Neuronal stem cell (in vitro differentiated cells): ENCODE results near the gene COL12A1.

Experiments used
- DNase-seq: peaks from one replicate; pipeline ENCODE4 v3.0.0-alpha.2; 2013; ENCODE audit warnings: low spot score
- H2AFZ ChIP-seq: one replicate; pipeline ENCODE4 v1.6.1; 2013; ENCODE audit warnings: mild to moderate bottlenecking, low read length, inconsistent platforms
- H2AK5ac ChIP-seq: 2 replicates; pipeline ENCODE4 v1.6.1; 2013; ENCODE audit warnings: low read depth, mild to moderate bottlenecking, inconsistent platforms, low read length, moderate library complexity, mixed read lengths
- H2BK120ac ChIP-seq: 2 replicates; pipeline ENCODE4 v1.6.1; 2013; ENCODE audit warnings: low read depth, mild to moderate bottlenecking, inconsistent platforms, low read length, moderate library complexity, mixed read lengths
- H2BK12ac ChIP-seq: one replicate; pipeline ENCODE4 v1.6.1; 2013; ENCODE audit warnings: low read length, inconsistent platforms
- H2BK15ac ChIP-seq: 2 replicates; pipeline ENCODE4 v1.6.1; 2013; ENCODE audit warnings: mild to moderate bottlenecking, low read length, inconsistent platforms, mixed read lengths
- H2BK5ac ChIP-seq: one replicate; pipeline ENCODE4 v1.6.1; 2013; ENCODE audit warnings: inconsistent platforms, mild to moderate bottlenecking, low read length, moderate library complexity
- H3K14ac ChIP-seq: one replicate; pipeline ENCODE4 v1.6.1; 2013; ENCODE audit warnings: low read length, inconsistent platforms
- H3K18ac ChIP-seq: 2 replicates; pipeline ENCODE4 v1.6.1; 2013; ENCODE audit warnings: low read length, inconsistent platforms
- H3K23ac ChIP-seq: 2 replicates; pipeline ENCODE4 v1.6.1; 2013; ENCODE audit warnings: low read depth, mild to moderate bottlenecking, mixed read lengths, low read length, inconsistent platforms; ENCODE audit not compliant: poor library complexity
- H3K27ac ChIP-seq: replicated peaks from 3 replicates; pipeline ENCODE4 v1.5.1; 2013; ENCODE audit warnings: low read length, inconsistent platforms
- H3K27me3 ChIP-seq, 3 experiments: 2 replicates each; pipeline ENCODE4 v1.6.1; 2013; ENCODE audit warnings: low read length in 3 of 3, mild to moderate bottlenecking in 2 of 3, inconsistent platforms in 1 of 3, low read depth in 1 of 3, mixed read lengths in 1 of 3, moderate library complexity in 1 of 3; ENCODE audit not compliant: control insufficient read depth in 3 of 3, insufficient read depth in 3 of 3
- H3K36me3 ChIP-seq, 2 donors: replicated peaks in 1 of 2; 2 replicates each; pipeline ENCODE4 v1.6.1; 2013; ENCODE audit warnings: low read length in 2 of 2; ENCODE audit not compliant: control insufficient read depth in 2 of 2, insufficient read depth in 2 of 2
- H3K4ac ChIP-seq: 2 replicates; pipeline ENCODE4 v1.6.1; 2013; ENCODE audit warnings: inconsistent platforms, mild to moderate bottlenecking, low read length, moderate library complexity
- H3K4me1 ChIP-seq, 2 donors: 1 replicate in 1 of 2; 2 replicates in 1 of 2; pipeline ENCODE4 v1.6.1; 2013; ENCODE audit warnings: low read length in 2 of 2, low read depth in 1 of 2; ENCODE audit not compliant: control insufficient read depth in 2 of 2, insufficient read depth in 1 of 2
- H3K4me2 ChIP-seq: one replicate; pipeline ENCODE4 v1.6.1; 2013; ENCODE audit warnings: mild to moderate bottlenecking, low read length, inconsistent platforms; ENCODE audit not compliant: insufficient read depth, poor library complexity, severe bottlenecking
- H3K4me3 ChIP-seq, 2 donors: 2 replicates each; pipeline ENCODE4 v1.5.1; 2013; ENCODE audit warnings: low read length in 2 of 2, mild to moderate bottlenecking in 2 of 2, inconsistent platforms in 1 of 2, moderate library complexity in 1 of 2
- H3K79me1 ChIP-seq: one replicate; pipeline ENCODE4 v1.6.1; 2013; ENCODE audit warnings: low read depth, mild to moderate bottlenecking, inconsistent platforms, low read length, moderate library complexity
- H3K9ac ChIP-seq: one replicate; pipeline ENCODE4 v1.6.1; 2013; ENCODE audit warnings: mild to moderate bottlenecking, low read depth, low read length, inconsistent platforms; ENCODE audit not compliant: poor library complexity
- H3K9me3 ChIP-seq, 2 donors: replicated peaks in 1 of 2; 2 replicates each; pipeline versions ENCODE3 to v1.6.1; 2013; ENCODE audit warnings: low read length in 2 of 2, mild to moderate bottlenecking in 2 of 2, inconsistent platforms in 1 of 2, low read depth in 1 of 2, mixed read lengths in 1 of 2, moderate library complexity in 1 of 2; ENCODE audit not compliant: control insufficient read depth in 2 of 2, insufficient read depth in 1 of 2
- H4K8ac ChIP-seq: one replicate; pipeline ENCODE4 v1.6.1; 2013; ENCODE audit warnings: low read depth, mild to moderate bottlenecking, inconsistent platforms, low read length, moderate library complexity
- H4K91ac ChIP-seq: one replicate; pipeline ENCODE4 v1.6.1; 2013; ENCODE audit warnings: low read length, low read depth, mild to moderate bottlenecking, inconsistent platforms; ENCODE audit not compliant: poor library complexity
- WGBS, 2 donors: extraction: QIAGEN DNeasy Blood & Tissue Kit; methylation state at CpG; one replicate each; pipeline ENCODE4 v1.1.7; 2013; ENCODE audit warnings: missing lambda C conversion rate in 2 of 2, mixed read lengths in 1 of 2; ENCODE audit not compliant: insufficient read length in 2 of 2, insufficient replicate concordance in 1 of 2; ENCODE audit errors: extremely low coverage in 2 of 2; 5-methylcytosine and 5-hydroxymethylcytosine counted together

The COL12A1 gene

GRCh38 chr6:75126518-75126917 is 79.3 kb downstream of the COL12A1 start:
- no peak overlapping the region for H2BK12ac ChIP-seq
- H3K4me1 ChIP-seq: no peaks in the 10 kb centered on the region
- H4K91ac ChIP-seq: no peak overlapping the region
- H3K18ac ChIP-seq: no peak overlapping the region
- H3K14ac ChIP-seq: no peak overlapping the region
- no peak overlapping the region for H2AK5ac ChIP-seq
- H2AFZ ChIP-seq: no peak overlapping the region
- no peak overlapping the region for H2BK5ac ChIP-seq
- no peaks in the 10 kb centered on the region for H3K9me3 ChIP-seq
- no peak overlapping the region for H2BK120ac ChIP-seq
- H2BK15ac ChIP-seq: no peak overlapping the region
- H3K4ac ChIP-seq: no peak overlapping the region
- H3K4me2 ChIP-seq: no peak overlapping the region
- H3K79me1 ChIP-seq: no peaks in the 10 kb centered on the region
- H3K23ac ChIP-seq: no peak overlapping the region
- no peak overlapping the region for H3K9ac ChIP-seq
- H3K36me3 ChIP-seq: no peaks in the 10 kb centered on the region
- DNase-seq: no peak
- WGBS, 2 donors: no CpG with 5 or more reads among the region's 2 CpGs
- H3K4me3 ChIP-seq: no peak overlapping the region
- no peaks in the 10 kb centered on the region for H3K27me3 ChIP-seq
- H4K8ac ChIP-seq: no peak overlapping the region
- H3K27ac ChIP-seq: no peak overlapping the region

GRCh38 chr6:75124983-75125382 is 80.9 kb downstream of the COL12A1 start:
- Histone ChIP-seq H2BK5ac (no peak overlapping the region), H2BK120ac (no peak overlapping the region), H3K27me3 (no peaks in the 10 kb centered on the region), H4K8ac (no peak overlapping the region), H3K4me3 (no peak overlapping the region), H3K4me2 (no peak overlapping the region), H2BK15ac (no peak overlapping the region), H2AK5ac (no peak overlapping the region), H2AFZ (no peak overlapping the region), H3K27ac (no peak overlapping the region), H2BK12ac (no peak overlapping the region), H3K18ac (no peak overlapping the region), H3K14ac (no peak overlapping the region), H3K9me3 (no peaks in the 10 kb centered on the region), H3K4me1 (no peaks in the 10 kb centered on the region), H3K9ac (no peak overlapping the region), H4K91ac (no peak overlapping the region), H3K4ac (no peak overlapping the region), H3K36me3 (no peaks in the 10 kb centered on the region), H3K23ac (no peak overlapping the region), H3K79me1 (no peaks in the 10 kb centered on the region)
- no CpG with 5 or more reads among the region's 2 CpGs for WGBS, 2 donors
- no peak for DNase-seq

- Histone ChIP-seq H3K4ac (no peak overlapping the region), H3K4me2 (no peak overlapping the region), H3K18ac (no peak overlapping the region), H3K27ac (no peak overlapping the region), H3K4me1 (no peaks in the 10 kb centered on the region), H3K23ac (no peak overlapping the region), H3K36me3 (no peaks in the 10 kb centered on the region), H4K8ac (no peak overlapping the region), H3K4me3 (no peak overlapping the region), H3K14ac (no peak overlapping the region), H2BK15ac (no peak overlapping the region), H2BK5ac (no peak overlapping the region), H3K9ac (no peak overlapping the region), H3K9me3 (no peaks in the 10 kb centered on the region), H2AFZ (no peak overlapping the region), H2BK12ac (no peak overlapping the region), H3K27me3 (no peaks in the 10 kb centered on the region), H3K79me1 (no peaks in the 10 kb centered on the region), H2AK5ac (no peak overlapping the region), H4K91ac (no peak overlapping the region), H2BK120ac (no peak overlapping the region)
- no peak for DNase-seq
- WGBS, 2 donors: no CpG with 5 or more reads among the region's 2 CpGs
These were observed 81.8 kb downstream of the COL12A1 start for GRCh38 chr6:75124085-75124484.

GRCh38 chr6:75118925-75119515 is 86.8 kb downstream of the COL12A1 start:
- Histone ChIP-seq H2AK5ac (no peak overlapping the region), H3K9ac (no peak overlapping the region), H3K27me3 (no peaks in the 10 kb centered on the region), H3K4me2 (no peak overlapping the region), H4K8ac (no peak overlapping the region), H3K36me3 (no peaks in the 10 kb centered on the region), H3K27ac (no peak overlapping the region), H3K4me1 (peaks cover 0 to 2% of the 10 kb centered on the region in 2 donors), H2BK5ac (no peak overlapping the region), H2BK12ac (no peak overlapping the region), H3K14ac (no peak overlapping the region), H3K4me3 (no peak overlapping the region), H3K23ac (no peak overlapping the region), H4K91ac (no peak overlapping the region), H2AFZ (no peak overlapping the region), H2BK15ac (no peak overlapping the region), H3K9me3 (no peaks in the 10 kb centered on the region), H3K79me1 (no peaks in the 10 kb centered on the region), H3K18ac (no peak overlapping the region), H3K4ac (no peak overlapping the region), H2BK120ac (no peak overlapping the region)
- no peak for DNase-seq
- no CpG with 5 or more reads among the region's 8 CpGs for WGBS, 2 donors
